ENCODE measurements around the gene MAML2. TPM values are rescaled to one million over a fixed set of nuclear protein-coding genes. Genes with fewer than 3 reads are reported as not detected.

The MAML2 gene
- total and polyA plus RNA-seq, 8 donors: 2.4 to 11.8 (median 4.1) TPM

GRCh38 chr11:96219981-96220623 lies 122.9 kb downstream of the MAML2 start:
- peak overlapping the region in 2 of 4 donors; percentile 4 to 25 for H3K27ac ChIP-seq
- H3K9me3 ChIP-seq: no peaks in the 10 kb centered on the region
- 12 to 21% methylated on average over 3 of the region's 3 CpGs for WGBS, 2 donors
- FAIRE-seq (no peak), DNase-seq (no peak), ATAC-seq (peak in 3 of 4 donors; percentile 43 to 69 (median 64))
- H3K4me3 ChIP-seq: no peak overlapping the region
- no peak for TF ChIP-seq CTCF (IDR thresholded peaks at IDR 0.05)
- intact Hi-C loops (cut with DNase I): no loop called here
- H3K27me3 ChIP-seq: no peaks in the 10 kb centered on the region
- H3K4me1 ChIP-seq: peaks cover 0 to 4% (median 3%) of the 10 kb centered on the region in 3 donors
- no peaks in the 10 kb centered on the region for H3K36me3 ChIP-seq

- Histone ChIP-seq H3K36me3 (no peaks in the 10 kb centered on the region), H3K4me1 (peaks cover 0 to 4% (median 3%) of the 10 kb centered on the region in 3 donors), H3K27ac (no peak overlapping the region), H3K9me3 (no peaks in the 10 kb centered on the region), H3K27me3 (no peaks in the 10 kb centered on the region), H3K4me3 (no peak overlapping the region)
- intact Hi-C loops (cut with DNase I): no loop called here
- no peak for ATAC-seq
- WGBS, 2 donors: 58 to 72% methylated on average over 3 of the region's 3 CpGs
- no peak for FAIRE-seq
- TF ChIP-seq CTCF (IDR thresholded peaks at IDR 0.05): no peak
- no peak for DNase-seq
Observed at GRCh38 chr11:96218901-96219300, 124.1 kb downstream of the MAML2 start.

DNA sequence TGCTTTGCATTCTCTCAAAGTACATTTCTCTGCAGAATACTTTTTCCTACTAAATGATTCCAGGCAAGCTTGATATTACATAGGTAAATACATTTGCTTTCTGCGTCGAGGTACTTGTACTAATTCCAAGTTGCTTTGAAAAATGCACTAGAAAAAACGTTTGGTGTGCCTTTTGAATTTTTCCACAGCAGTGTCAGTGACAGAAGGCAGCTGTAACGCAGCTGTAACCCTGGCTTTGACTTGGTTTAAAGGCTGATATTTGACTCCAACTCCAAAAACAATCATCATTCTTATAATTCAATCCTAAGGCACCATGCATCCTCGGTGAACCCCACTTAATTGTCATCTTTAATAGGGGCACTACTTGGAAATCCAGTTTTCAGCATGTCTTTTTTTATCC lies 125.0 kb downstream of the MAML2 start:
- H3K27ac ChIP-seq: no peak overlapping the region
- 46 to 49% methylated on average over 5 of the region's 5 CpGs for WGBS, 2 donors
- no peak for TF ChIP-seq CTCF (IDR thresholded peaks at IDR 0.05)
- no peak overlapping the region for H3K4me3 ChIP-seq
- no peaks in the 10 kb centered on the region for H3K9me3 ChIP-seq
- DNase-seq: no peak
- H3K4me1 ChIP-seq: peaks cover 0 to 4% (median 3%) of the 10 kb centered on the region in 3 donors
- ATAC-seq: no peak
- no peaks in the 10 kb centered on the region for H3K27me3 ChIP-seq
- intact Hi-C loops (cut with DNase I): no loop called here
- FAIRE-seq: no peak
- H3K36me3 ChIP-seq: no peaks in the 10 kb centered on the region

DNA sequence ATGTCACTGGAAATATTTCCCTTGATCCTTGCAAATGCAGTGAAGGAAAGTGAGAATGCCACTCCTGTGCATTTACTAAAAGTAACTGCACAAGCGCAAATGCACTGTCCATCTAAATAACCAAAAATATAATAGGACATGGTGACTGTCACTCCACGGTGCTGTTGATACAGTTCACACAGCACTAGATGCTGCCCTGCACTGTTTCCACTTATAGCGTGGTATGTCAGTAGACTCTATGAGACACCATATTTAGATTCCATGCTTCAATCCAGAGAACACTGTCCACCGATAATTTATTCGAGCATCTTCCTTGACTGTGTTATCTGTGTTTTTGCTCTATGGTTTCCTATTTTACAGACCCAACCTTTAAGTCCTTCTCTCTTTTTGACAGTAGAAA lies 125.8 kb downstream of the MAML2 start:
- Histone ChIP-seq H3K36me3 (no peaks in the 10 kb centered on the region), H3K4me3 (no peak overlapping the region), H3K9me3 (no peaks in the 10 kb centered on the region), H3K27me3 (no peaks in the 10 kb centered on the region), H3K4me1 (peaks cover 0 to 4% (median 3%) of the 10 kb centered on the region in 3 donors), H3K27ac (no peak overlapping the region)
- intact Hi-C loops (cut with DNase I): no loop called here
- DNase-seq (no peak), FAIRE-seq (no peak), ATAC-seq (no peak)
- no peak for TF ChIP-seq CTCF (IDR thresholded peaks at IDR 0.05)
- WGBS, 2 donors: 77 to 83% methylated on average over 5 of the region's 5 CpGs

DNA sequence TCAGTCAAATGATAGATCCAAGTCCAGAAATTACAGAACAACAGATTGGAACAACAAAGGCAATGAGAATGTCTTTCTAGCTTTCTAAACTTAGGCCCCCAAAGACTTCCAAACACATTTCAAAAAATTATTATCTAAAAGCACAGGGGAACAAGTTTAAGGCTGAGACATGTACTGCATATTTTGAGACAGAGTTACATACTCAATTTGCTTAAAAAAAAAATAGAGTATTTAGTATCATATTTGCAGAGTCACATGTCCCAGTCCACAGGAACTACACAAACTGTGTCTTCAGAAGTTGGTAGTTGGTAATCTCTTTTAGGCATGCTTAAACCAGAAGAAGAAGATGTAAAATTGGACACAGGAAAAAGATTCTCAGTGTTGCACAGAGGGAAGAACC lies 127.2 kb downstream of the MAML2 start:
- no peaks in the 10 kb centered on the region for H3K36me3 ChIP-seq
- peaks cover 0 to 3% (median 2%) of the 10 kb centered on the region in 3 donors for H3K4me1 ChIP-seq
- no peak for ATAC-seq
- intact Hi-C loops (cut with DNase I): no loop called here
- DNase-seq: no peak
- no peaks in the 10 kb centered on the region for H3K27me3 ChIP-seq
- no peak overlapping the region for H3K4me3 ChIP-seq
- FAIRE-seq: no peak
- no peak for TF ChIP-seq CTCF (IDR thresholded peaks at IDR 0.05)
- no peaks in the 10 kb centered on the region for H3K9me3 ChIP-seq
- peak overlapping the region in 2 of 4 donors; percentile 50 to 54 for H3K27ac ChIP-seq

All from pancreas (tissue), 10 donors.